Pancreas (tissue), 10 donors: Measurements from ENCODE around the gene MAPK8. TPM values are rescaled to one million over a fixed set of nuclear protein-coding genes. Genes with fewer than 3 reads are reported as not detected.
"Not testable (repeated sequence)": the region's sequence is repeated elsewhere in the genome, so short reads cannot be mapped to it uniquely, and the experiment has no call there.

Experiments
- ATAC-seq, 4 donors: fragments of 200-7000 bp; cut with Tn5 transposase; one replicate each; pipeline versions ENCODE4 v1.8.0 to v1.9.1; 2020; ENCODE audit warnings: mild to moderate bottlenecking in 4 of 4, moderate library complexity in 4 of 4
- DNase-seq, 6 donors: peaks; one replicate each; pipeline ENCODE4 v3.0.0-alpha.2; 2020
- FAIRE-seq: peaks from 2 replicates; lab custom pipeline; 2012; peaks lifted over from hg19 to GRCh38; lab: Jason Lieb, UNC
- H3K27ac ChIP-seq, 4 donors: fragments of 200-600 bp; sonication (generic); 1 replicate in 3 of 4; 2 replicates in 1 of 4; pipeline versions ENCODE4 v1.5.0 to v1.8.0; 2020
- H3K27me3 ChIP-seq, 4 donors: fragments of 200-600 bp; one replicate each; pipeline ENCODE4 v1.8.0; 2021
- H3K36me3 ChIP-seq, 3 donors: fragments of 200-600 bp; sonication (generic) in 1 of 3; one replicate each; pipeline versions ENCODE4 v1.5.0 to v1.8.0; 2020 to 2021
- H3K4me1 ChIP-seq, 3 donors: fragments of 200-600 bp; one replicate each; pipeline ENCODE4 v1.8.0; 2021
- H3K4me3 ChIP-seq, 4 donors: fragments of 200-600 bp; sonication (generic) in 2 of 4; one replicate each; pipeline versions ENCODE4 v1.5.0 to v1.8.0; 2020 to 2021
- H3K9me3 ChIP-seq, 4 donors: fragments of 200-600 bp; one replicate each; pipeline ENCODE4 v1.8.0; 2021
- WGBS, 2 donors: extraction: QIAGEN DNeasy Blood & Tissue Kit; methylation state at CpG; one replicate each; pipeline ENCODE4 v1.1.7; 2013; 5-methylcytosine and 5-hydroxymethylcytosine counted together
- intact Hi-C, 3 donors: fragments of 100-400 bp; cut with DNase I; formaldehyde crosslinking; loops; one replicate each; pipeline versions ENCODE4 v1.11.1 to v1.14.2; 2022
- polyA plus RNA-seq, 2 donors: library from polyadenylated mRNA; stranded (reverse); fragments of 200-250 nt; gene quantifications; one replicate each; pipeline ENCODE4 v1.2.3, GENCODE V29; 2013
- total RNA-seq, 6 donors: library from RNA; stranded (reverse); fragmentation: NEBNext Ultra II Directional in 4 of 6; extraction: Animal tissue kit (Norgen Biotek cat#: 25700) in 4 of 6; gene quantifications; one replicate each; pipeline versions ENCODE4 v1.2.1 to v1.2.4, GENCODE V29; 2021 to 2023
- TF ChIP-seq, protein P1 (sequence below), 4 donors: fragments of 200-600 bp; sonication (generic) in 3 of 4; IDR thresholded peaks; one replicate each; pipeline versions ENCODE4 v1.5.0 to v1.8.0; 2021; ENCODE audit warnings: antibody characterized with exemption in 4 of 4
- donor health status: healthy with polysubstance abuse.
- donor health status: DM: no; HTN: no; CAD: no; lungs with moderate emphysema.
- donor health status: DM: no; HTN: no; CAD: no.
- donor health status: control.
- donor health status: control.
- donor health status: Bipolar disorder and iron deficiency.
- donor health status: DM: yes; HTN: yes; CAD: no.
- donor health status: DM: no; HTN: no; CAD: no.
- donor health status: DM: no; HTN: no; CAD: no.
- donor health status: DM: yes; HTN: yes; CAD: no.

The MAPK8 gene
- total and polyA plus RNA-seq, 8 donors, result 4.0 to 25.5 (median 17.0) TPM

DNA sequence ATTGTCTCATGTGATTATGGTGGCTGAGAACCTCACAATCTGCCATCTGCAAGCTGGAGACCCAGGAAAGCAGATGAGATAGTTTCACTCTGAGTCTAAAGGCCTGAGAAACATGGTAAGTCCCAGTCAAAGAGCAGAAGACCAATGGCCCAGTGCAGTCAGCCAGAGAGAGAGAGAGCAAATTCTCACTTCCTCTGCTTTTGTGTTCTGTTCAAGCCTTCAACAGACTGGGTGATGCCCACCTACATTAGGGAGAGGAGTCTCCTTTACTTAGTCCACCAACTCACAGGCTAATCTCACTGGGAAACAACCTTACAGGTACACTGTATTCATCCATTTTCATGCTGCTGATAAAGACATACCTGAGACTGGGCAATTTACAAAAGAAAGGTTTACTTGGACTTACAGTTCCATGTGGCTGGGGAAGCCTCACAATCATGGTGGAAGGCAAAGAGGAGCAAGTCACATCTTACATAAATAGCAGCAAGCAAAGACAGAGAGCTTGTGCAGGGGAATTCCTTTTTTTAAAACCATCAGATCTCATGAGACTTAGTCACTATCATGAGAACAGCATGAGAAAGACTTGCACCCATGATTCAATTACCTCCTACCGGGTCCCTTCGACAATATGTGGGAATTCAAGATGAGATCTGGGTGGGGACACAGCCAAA, 27.3 kb upstream of the MAPK8 start:
- no peak for FAIRE-seq

DNA sequence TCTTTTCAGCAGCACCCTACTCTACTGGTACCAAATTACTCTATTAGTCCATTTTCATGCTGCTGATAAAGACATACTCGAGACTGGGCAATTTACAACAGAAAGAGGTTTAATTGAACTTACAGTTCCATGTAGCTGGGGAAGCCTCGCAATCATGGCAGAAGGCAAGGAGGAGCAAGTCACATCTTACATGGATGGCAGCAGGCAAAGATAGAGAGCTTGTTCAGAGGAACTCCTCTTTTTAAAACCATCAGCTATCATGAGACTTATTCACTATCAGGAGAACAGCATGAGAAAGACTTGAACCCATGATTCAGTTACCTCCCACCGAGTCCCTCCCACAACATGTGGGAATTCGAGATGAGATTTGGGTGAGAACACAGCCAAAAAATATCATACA, 24.8 kb upstream of the MAPK8 start:
- intact Hi-C loops, FAIRE-seq, H3K9me3 ChIP-seq, H3K4me1 ChIP-seq, H3K4me3 ChIP-seq, H3K36me3 ChIP-seq, H3K27me3 ChIP-seq, H3K27ac ChIP-seq, DNase-seq, ATAC-seq: not testable (repeated sequence)
- 61 to 62% methylated on average over 4 of the region's 4 CpGs for WGBS, 2 donors

More for the DNA sequence above, 27.3 kb upstream of the MAPK8 start:
- no peak for ATAC-seq
- DNase-seq, result no peak
- Histone ChIP-seq H3K4me1 (no peaks in the 10 kb centered on the region), H3K4me3 (no peak overlapping the region), H3K36me3 (no peaks in the 10 kb centered on the region), H3K27ac (no peak overlapping the region), H3K27me3 (no peaks in the 10 kb centered on the region), H3K9me3 (no peaks in the 10 kb centered on the region)
- TF ChIP-seq, protein P1, sequence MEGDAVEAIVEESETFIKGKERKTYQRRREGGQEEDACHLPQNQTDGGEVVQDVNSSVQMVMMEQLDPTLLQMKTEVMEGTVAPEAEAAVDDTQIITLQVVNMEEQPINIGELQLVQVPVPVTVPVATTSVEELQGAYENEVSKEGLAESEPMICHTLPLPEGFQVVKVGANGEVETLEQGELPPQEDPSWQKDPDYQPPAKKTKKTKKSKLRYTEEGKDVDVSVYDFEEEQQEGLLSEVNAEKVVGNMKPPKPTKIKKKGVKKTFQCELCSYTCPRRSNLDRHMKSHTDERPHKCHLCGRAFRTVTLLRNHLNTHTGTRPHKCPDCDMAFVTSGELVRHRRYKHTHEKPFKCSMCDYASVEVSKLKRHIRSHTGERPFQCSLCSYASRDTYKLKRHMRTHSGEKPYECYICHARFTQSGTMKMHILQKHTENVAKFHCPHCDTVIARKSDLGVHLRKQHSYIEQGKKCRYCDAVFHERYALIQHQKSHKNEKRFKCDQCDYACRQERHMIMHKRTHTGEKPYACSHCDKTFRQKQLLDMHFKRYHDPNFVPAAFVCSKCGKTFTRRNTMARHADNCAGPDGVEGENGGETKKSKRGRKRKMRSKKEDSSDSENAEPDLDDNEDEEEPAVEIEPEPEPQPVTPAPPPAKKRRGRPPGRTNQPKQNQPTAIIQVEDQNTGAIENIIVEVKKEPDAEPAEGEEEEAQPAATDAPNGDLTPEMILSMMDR (IDR thresholded peaks at IDR 0.05), result no peak
- WGBS, 2 donors, result 77 to 84% methylated on average over 2 of the region's 2 CpGs
- intact Hi-C loops, result no loop called here

GRCh38 chr10:48282829-48283228, 23.6 kb upstream of the MAPK8 start:
- Histone ChIP-seq H3K4me1 (peaks cover 0 to 4% (median 4%) of the 10 kb centered on the region in 3 donors), H3K9me3 (no peaks in the 10 kb centered on the region), H3K4me3 (no peak overlapping the region), H3K27me3 (no peaks in the 10 kb centered on the region), H3K36me3 (no peaks in the 10 kb centered on the region), H3K27ac (no peak overlapping the region)
- intact Hi-C loops, result no loop called here
- ATAC-seq (no peak), FAIRE-seq (no peak), DNase-seq (no peak)
- TF ChIP-seq, protein P1 (IDR thresholded peaks at IDR 0.05), result no peak

- peaks cover 0 to 12% (median 4%) of the 10 kb centered on the region in 3 donors for H3K4me1 ChIP-seq
- no peaks in the 10 kb centered on the region for H3K36me3 ChIP-seq
- FAIRE-seq (no peak), ATAC-seq (no peak), DNase-seq (no peak)
- no peak overlapping the region for H3K4me3 ChIP-seq
- H3K27ac ChIP-seq, result no peak overlapping the region
- H3K9me3 ChIP-seq, result no peaks in the 10 kb centered on the region
- H3K27me3 ChIP-seq, result no peaks in the 10 kb centered on the region
- intact Hi-C loops, result no loop called here
- WGBS, 2 donors, result 73 to 80% methylated on average over 2 of the region's 2 CpGs
- TF ChIP-seq, protein P1 (IDR thresholded peaks at IDR 0.05), result no peak
Observed at GRCh38 chr10:48284002-48284546, 22.4 kb upstream of the MAPK8 start.

DNA sequence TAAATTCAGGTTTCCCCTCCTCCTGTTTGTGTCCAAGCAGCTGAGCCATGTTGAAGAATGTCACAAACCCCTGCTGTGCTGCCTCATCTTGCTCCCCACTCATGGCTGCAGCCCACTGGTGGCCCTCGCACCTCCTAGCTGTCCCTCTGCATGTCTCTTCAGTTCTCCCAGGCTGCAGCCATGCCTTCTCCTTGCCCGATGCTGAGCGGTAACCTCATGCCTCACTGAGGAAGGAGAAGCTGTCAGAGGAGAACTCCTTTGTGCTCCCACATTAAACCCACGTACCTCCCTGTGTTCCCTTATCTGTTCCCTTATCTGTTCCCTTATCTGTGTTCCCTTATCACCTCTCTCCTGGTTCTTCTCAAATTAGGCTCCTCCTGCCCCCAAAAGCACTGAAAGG, 21.7 kb upstream of the MAPK8 start:
- intact Hi-C loops, result no loop called here
- Histone ChIP-seq H3K27me3 (no peaks in the 10 kb centered on the region), H3K27ac (no peak overlapping the region), H3K4me1 (peaks cover 0 to 12% (median 4%) of the 10 kb centered on the region in 3 donors), H3K36me3 (no peaks in the 10 kb centered on the region), H3K4me3 (no peak overlapping the region), H3K9me3 (no peaks in the 10 kb centered on the region)
- DNase-seq (no peak), FAIRE-seq (no peak), ATAC-seq (no peak)
- TF ChIP-seq, protein P1 (IDR thresholded peaks at IDR 0.05), result no peak
- WGBS, 2 donors, result 35 to 58% methylated on average over 4 of the region's 4 CpGs
